PC-9 (cell line): ENCODE results near the gene MCU.

ENCODE experiments used
- EZH2 ChIP-seq: fragments of 200-600 bp; sonication (generic); IDR thresholded peaks from 2 replicates; pipeline ENCODE4 v1.8.0; 2017; ENCODE audit warnings: antibody characterized with exemption, low read depth
- TF ChIP-seq, protein P1 (sequence below): fragments of 200-600 bp; sonication (generic); conservative IDR thresholded peaks from 2 replicates; pipeline ENCODE4 v1.6.1; 2017; ENCODE audit warnings: mixed run types, antibody characterized with exemption, mild to moderate bottlenecking, moderate library complexity

DNA sequence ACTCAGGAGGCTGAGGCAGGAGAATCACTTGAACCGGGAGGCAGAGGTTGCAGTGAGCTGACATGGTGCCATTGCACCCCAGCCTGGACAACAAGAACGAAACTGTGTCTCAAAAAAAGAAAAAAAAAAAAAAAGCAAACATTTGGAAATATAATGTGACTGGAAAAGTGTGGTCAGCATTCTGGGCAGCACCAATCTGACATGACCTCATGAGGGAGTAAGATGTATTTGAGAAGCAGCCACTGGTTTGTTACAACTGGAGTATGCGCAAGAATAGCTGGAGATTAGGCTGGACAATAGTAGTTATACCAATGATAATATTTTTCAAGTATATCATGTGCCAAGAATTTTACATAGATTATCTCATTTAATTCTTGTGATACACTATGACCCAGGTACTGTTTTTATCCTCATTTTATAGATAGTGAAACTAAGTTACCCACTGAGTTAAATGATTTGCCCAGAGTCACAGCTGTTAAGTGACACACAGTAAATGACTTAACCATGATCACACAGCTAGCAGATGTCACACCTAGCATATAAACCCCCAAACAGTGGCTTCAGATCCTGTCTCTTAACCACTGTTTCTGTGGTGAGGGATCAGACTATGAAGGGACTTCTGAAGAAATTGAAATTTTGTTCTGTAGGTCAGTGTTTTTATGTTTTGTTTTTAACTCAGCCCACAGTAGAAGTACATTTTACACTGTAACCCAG is 11.1 kb downstream of the MCU start:
- TF ChIP-seq, protein P1, sequence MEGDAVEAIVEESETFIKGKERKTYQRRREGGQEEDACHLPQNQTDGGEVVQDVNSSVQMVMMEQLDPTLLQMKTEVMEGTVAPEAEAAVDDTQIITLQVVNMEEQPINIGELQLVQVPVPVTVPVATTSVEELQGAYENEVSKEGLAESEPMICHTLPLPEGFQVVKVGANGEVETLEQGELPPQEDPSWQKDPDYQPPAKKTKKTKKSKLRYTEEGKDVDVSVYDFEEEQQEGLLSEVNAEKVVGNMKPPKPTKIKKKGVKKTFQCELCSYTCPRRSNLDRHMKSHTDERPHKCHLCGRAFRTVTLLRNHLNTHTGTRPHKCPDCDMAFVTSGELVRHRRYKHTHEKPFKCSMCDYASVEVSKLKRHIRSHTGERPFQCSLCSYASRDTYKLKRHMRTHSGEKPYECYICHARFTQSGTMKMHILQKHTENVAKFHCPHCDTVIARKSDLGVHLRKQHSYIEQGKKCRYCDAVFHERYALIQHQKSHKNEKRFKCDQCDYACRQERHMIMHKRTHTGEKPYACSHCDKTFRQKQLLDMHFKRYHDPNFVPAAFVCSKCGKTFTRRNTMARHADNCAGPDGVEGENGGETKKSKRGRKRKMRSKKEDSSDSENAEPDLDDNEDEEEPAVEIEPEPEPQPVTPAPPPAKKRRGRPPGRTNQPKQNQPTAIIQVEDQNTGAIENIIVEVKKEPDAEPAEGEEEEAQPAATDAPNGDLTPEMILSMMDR, result no peak
- no peak for TF ChIP-seq EZH2
